ENCODE data around the gene CCND3.

CCND3 gene

GRCh38 chr6:41920921-41921711, 20.5 kb downstream of the CCND3 start, which contains the start of the genes BYSL and MED20:
BYSL (plus strand) TSS chr6:41921499; CDS start chr6:41921563, 64 bp downstream.
MED20 (minus strand) TSS chr6:41921139; CDS start chr6:41921018, 121 bp downstream.
- DNase-seq = peak; percentile 88

- DNase-seq = no peak
Measured at GRCh38 chr6:41917528-41917927, 24.1 kb downstream of the CCND3 start.

- DNase-seq = no peak
Measured at GRCh38 chr6:41914869-41915530, 26.6 kb downstream of the CCND3 start.

GRCh38 chr6:41914343-41914742, 27.3 kb downstream of the CCND3 start:
- no peak for DNase-seq

- no peak for DNase-seq
Measured at GRCh38 chr6:41909727-41910126, 31.9 kb downstream of the CCND3 start.

DNA sequence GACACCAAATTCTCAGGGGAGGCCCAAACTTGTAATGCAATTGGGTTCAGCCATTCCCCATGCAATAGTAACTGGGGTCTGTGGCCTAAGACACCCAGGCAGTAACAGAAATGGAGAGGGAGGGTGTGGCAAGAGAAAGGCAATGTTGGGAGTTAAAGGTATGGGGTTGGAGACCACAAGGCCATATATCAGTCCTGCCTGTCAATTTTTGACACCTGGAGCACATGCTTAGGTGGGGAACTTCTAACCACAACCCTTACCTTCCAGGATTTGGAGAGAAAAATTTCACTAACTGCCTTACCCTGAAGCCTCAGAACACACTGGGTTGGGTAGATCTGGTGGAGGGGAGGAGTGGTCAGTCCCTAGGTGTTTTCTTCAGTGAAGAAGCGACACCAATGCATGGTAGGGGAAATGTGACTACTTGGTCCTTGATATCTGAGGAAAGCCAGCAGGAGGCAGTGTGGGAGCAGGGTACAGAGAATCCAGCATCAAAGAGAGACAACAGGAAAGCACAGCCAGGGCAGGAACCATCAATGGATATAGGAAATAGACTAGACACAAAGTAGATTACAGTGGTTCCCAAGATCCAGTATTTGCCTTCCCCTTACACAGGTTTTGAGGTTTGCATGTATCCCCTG, 39.6 kb downstream of the CCND3 start:
- DNase-seq = no peak

DNA sequence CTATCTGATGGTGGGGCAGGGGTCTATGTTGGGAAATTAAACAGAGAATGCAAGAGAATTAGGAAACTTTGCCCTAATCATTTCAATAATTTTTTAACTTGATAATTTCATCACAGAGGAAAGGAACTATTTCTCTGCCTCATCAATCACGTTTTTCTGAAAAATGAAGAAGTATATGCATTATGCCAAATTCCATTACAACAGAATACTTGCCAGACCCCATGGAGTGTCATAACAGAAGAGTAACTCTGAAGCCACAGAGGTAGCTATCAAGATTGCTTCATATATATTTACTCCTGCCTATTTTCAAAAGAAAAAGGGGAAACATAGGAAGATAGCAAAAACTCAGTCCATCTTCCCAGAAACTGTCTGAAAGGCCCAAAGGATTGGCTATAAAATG, 40.7 kb downstream of the CCND3 start:
- DNase-seq = no peak

- DNase-seq = no peak
Measured at GRCh38 chr6:41896281-41896680, 45.3 kb downstream of the CCND3 start.

DNA sequence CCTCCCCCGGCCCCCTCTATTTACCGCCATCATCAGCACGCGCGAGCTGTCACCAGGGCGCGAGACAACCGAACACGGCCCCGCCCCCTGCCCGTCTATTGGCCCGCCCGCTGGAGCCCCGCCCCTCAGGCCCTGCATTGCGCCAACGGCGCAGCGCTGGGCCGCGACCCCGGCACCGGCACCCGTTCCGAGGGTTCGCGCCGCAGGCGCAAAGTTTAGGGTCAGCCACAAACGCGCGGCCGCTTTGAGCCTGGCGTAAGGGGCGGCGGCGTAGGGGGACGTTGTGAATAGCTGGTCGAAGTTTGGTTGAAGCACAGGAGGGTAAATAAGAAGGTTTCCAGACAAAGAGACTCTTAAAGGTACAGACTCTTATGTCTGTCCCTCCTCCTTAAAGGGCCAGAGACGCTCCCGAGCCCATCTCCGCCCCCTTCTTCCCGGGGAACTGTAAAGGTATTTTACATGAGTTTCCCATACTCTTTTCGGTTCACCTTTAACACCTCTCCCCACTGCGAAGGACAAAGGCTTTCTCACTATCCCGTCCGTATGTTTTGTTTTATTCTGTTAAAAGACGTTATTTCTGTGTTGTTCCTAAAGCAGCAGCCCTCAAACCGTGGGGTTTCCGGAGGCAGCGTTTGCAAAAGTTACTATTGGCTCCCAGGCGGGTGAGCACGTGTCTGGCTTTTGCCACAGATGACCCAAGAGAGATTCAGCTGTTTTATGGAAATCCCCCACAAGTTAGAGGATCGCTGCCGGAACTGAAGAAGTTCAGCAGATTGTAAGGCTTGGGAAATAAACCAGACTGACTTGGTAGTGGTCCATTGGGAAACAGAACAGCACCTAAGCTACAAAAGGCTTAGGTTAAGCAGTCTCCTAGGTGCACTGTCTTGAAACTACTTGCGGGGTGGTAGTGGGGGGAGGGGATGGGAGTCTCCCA, 46.0 kb downstream of the CCND3 start, which contains the start of gene USP49:
Gene USP49 (minus strand): TSS at position 76 of the 934 bp plus-strand sequence. CDS start 88,392 bp downstream, outside the sequence.
- peak; percentile 88 for DNase-seq

- no peak for DNase-seq
Measured at GRCh38 chr6:41894366-41895299, 47.0 kb downstream of the CCND3 start.

GRCh38 chr6:41892921-41893564, 48.6 kb downstream of the CCND3 start:
- DNase-seq = no peak

GRCh38 chr6:41887331-41887751, 54.3 kb downstream of the CCND3 start:
- no peak for DNase-seq

GRCh38 chr6:41885930-41886329, 55.7 kb downstream of the CCND3 start:
- no peak for DNase-seq

DNA sequence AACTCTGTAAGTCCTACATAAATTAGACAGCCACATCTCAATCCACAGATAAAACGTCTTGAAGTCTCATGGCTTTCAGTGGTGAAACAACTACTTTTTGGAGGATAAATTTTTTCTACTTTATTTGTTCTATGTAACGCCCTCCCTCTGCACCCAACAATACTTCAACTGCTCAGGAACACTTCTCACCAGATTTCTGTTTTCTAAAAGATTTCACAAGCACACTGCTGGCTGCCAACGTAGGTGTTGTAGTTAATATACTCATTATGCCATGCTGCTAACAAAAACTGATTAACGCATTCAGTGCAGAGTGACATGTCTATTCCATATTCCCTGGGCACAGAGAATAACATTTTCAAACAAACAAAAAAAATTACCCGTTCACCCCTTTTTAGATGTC, 56.7 kb downstream of the CCND3 start:
- no peak for DNase-seq

Measured in NK-92 treated with Interleukin-12 subunit alpha and Interleukin-12 subunit beta, amount 100 ng/mL, for 24 hours (cell line).